Measurements from ENCODE around the gene ADCY6. TPM values are rescaled to one million over a fixed set of nuclear protein-coding genes. Genes with fewer than 3 reads are reported as not detected.

Gene ADCY6
- total RNA-seq, 1 donor from 2014 or later, result 69.2 TPM

DNA sequence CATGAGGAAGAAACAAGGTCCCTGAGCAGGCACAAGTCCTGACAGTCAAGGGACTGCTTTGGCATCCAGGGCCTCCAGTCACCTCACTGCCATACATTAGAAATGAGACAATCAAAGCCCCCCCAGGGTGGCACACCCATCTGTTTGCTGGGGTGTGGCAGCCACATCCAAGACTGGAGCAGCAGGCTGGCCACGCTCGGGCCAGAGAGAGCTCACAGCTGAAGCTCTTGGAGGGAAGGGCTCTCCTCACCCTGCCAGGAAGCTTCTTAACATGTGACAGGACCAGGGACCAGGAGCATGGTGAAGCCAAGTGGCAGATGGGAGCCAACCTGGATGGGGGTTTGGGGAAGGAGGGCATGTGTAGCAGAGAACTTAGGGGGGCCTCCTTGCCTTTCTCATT is 39.4 kb upstream of the ADCY6 start:
- no peak for DNase-seq (ENCODE audit: low spot score in 2 of 2, unreplicated experiment in 2 of 2)
- Mint-ChIP-seq H3K4me1 (no peaks in the 10 kb centered on the region), H3K9me3 (no peaks in the 10 kb centered on the region), H3K27me3 (ENCODE audit: low read depth) (no peaks in the 10 kb centered on the region), H3K27ac (no peak overlapping the region), H3K36me3 (peaks cover 41% of the 10 kb centered on the region), H3K4me3 (no peak overlapping the region)
- TF ChIP-seq, protein P1, sequence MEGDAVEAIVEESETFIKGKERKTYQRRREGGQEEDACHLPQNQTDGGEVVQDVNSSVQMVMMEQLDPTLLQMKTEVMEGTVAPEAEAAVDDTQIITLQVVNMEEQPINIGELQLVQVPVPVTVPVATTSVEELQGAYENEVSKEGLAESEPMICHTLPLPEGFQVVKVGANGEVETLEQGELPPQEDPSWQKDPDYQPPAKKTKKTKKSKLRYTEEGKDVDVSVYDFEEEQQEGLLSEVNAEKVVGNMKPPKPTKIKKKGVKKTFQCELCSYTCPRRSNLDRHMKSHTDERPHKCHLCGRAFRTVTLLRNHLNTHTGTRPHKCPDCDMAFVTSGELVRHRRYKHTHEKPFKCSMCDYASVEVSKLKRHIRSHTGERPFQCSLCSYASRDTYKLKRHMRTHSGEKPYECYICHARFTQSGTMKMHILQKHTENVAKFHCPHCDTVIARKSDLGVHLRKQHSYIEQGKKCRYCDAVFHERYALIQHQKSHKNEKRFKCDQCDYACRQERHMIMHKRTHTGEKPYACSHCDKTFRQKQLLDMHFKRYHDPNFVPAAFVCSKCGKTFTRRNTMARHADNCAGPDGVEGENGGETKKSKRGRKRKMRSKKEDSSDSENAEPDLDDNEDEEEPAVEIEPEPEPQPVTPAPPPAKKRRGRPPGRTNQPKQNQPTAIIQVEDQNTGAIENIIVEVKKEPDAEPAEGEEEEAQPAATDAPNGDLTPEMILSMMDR (IDR thresholded peaks at IDR 0.05; ENCODE audit: unreplicated experiment), result no peak

DNA sequence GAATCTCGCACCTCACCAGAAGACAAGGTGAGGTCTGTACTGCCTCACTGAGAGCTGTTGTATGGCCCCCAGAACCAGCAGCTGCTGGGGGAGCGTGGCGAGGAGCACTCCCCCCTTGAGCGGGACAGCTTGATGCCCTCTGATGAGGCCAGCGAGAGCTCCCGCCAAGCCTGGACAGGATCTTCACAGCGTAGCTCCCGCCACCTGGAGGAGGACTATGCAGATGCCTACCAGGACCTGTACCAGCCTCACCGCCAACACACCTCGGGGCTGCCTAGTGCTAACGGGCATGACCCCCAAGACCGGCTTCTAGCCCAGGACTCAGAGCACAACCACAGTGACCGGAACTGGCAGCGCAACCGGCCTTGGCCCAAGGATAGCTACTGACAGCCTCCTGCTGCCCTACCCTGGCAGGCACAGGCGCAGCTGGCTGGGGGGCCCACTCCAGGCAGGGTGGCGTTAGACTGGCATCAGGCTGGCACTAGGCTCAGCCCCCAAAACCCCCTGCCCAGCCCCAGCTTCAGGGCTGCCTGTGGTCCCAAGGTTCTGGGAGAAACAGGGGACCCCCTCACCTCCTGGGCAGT is 38.7 kb upstream of the ADCY6 start:
- H3K36me3 Mint-ChIP-seq, result peaks cover 39% of the 10 kb centered on the region

DNA sequence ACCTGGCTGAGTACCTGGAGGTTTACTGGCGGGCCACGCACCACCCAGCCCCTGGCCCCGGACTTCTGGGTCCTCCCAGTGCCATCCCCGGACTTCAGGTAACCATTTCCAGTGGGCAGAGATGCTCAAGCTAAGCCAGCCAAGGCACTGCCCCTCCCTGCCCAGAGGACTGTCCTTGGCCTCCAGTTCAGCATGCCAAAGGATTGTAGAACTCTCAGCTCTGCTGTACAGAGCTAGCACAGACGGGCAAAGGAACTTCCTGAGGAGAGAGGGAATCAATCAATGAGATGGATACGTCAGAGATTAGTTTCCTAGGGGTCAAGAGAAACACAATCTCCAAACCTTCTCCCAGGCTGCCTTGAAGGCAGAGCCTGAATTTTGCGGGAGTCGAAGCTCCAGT is 38.1 kb upstream of the ADCY6 start:
- Mint-ChIP-seq H3K36me3 (peaks cover 35% of the 10 kb centered on the region), H3K9me3 (no peaks in the 10 kb centered on the region), H3K27ac (no peak overlapping the region), H3K4me1 (no peaks in the 10 kb centered on the region), H3K4me3 (no peak overlapping the region), H3K27me3 (ENCODE audit: low read depth) (no peaks in the 10 kb centered on the region)
- no peak for DNase-seq (ENCODE audit: low spot score in 2 of 2, unreplicated experiment in 2 of 2)
- TF ChIP-seq, protein P1 (IDR thresholded peaks at IDR 0.05; ENCODE audit: unreplicated experiment), result no peak

More for the DNA sequence above, 38.7 kb upstream of the ADCY6 start:
- no peak for DNase-seq (ENCODE audit: low spot score in 2 of 2, unreplicated experiment in 2 of 2)
- H3K27ac Mint-ChIP-seq, result no peak overlapping the region
- no peaks in the 10 kb centered on the region for H3K9me3 Mint-ChIP-seq
- no peak overlapping the region for H3K4me3 Mint-ChIP-seq
- H3K4me1 Mint-ChIP-seq, result no peaks in the 10 kb centered on the region
- no peaks in the 10 kb centered on the region for H3K27me3 Mint-ChIP-seq (ENCODE audit: low read depth)
- TF ChIP-seq, protein P1 (IDR thresholded peaks at IDR 0.05; ENCODE audit: unreplicated experiment), result no peak

DNA sequence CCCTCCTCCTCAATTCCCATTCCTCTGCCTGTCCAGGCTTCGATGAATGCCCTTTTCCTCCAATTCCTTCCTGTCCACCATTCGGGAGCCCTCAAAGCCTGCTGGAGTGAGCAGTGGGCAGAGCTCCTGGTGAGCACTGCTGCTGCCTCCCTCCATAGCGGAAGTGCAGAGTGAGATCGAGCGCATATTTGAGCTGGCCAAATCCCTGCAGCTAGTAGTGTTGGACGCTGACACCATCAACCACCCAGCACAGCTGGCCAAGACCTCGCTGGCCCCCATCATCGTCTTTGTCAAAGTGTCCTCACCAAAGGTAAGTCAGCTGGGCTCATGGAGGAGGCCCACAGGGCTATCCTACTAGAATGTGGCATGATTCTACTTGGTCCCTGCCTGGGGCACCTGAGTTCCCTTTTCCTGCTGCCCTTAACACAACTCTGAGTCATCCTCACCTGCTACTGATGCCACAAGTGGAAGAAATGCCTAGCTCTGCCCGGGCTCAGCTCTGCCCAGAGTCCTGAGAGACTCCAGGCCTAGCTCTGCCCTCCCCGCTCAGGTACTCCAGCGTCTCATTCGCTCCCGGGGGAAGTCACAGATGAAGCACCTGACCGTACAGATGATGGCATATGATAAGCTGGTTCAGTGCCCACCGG is 37.4 kb upstream of the ADCY6 start:
- Mint-ChIP-seq H3K4me3 (no peak overlapping the region), H3K36me3 (peaks cover 32% of the 10 kb centered on the region), H3K4me1 (no peaks in the 10 kb centered on the region), H3K27ac (no peak overlapping the region), H3K27me3 (ENCODE audit: low read depth) (no peaks in the 10 kb centered on the region), H3K9me3 (no peaks in the 10 kb centered on the region)
- DNase-seq (ENCODE audit: low spot score in 2 of 2, unreplicated experiment in 2 of 2), result no peak
- TF ChIP-seq, protein P1 (IDR thresholded peaks at IDR 0.05; ENCODE audit: unreplicated experiment), result no peak

DNA sequence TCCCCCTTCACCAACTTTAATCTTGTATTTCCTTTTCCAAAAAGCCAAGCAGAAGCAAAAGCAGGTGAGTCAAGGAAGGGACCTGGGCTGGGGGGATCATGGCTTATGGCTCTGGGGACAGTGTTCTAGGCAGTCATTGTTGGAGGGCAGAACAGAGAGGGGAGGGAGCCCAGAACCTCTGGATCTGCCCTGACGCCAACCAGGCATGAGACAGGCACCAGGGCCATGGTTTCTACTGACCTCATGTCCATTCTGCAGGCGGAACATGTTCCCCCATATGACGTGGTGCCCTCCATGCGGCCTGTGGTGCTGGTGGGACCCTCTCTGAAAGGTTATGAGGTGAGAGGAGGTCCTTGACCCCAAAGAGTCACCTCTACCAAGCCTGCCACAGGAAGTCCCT is 36.0 kb upstream of the ADCY6 start:
- DNase-seq (ENCODE audit: low spot score in 2 of 2, unreplicated experiment in 2 of 2), result no peak
- Mint-ChIP-seq H3K27me3 (ENCODE audit: low read depth) (no peaks in the 10 kb centered on the region), H3K27ac (no peak overlapping the region), H3K36me3 (peaks cover 28% of the 10 kb centered on the region), H3K9me3 (no peaks in the 10 kb centered on the region), H3K4me3 (no peak overlapping the region), H3K4me1 (peaks cover 8% of the 10 kb centered on the region)
- TF ChIP-seq, protein P1 (IDR thresholded peaks at IDR 0.05; ENCODE audit: unreplicated experiment), result no peak
